Esophagus squamous epithelium (tissue), 4 donors: ENCODE data around the gene KLHL8.

Source experiments
- CTCF ChIP-seq, 6 experiments: fragments of 450-650 bp in 4 of 6; fragments of 200-600 bp in 2 of 6; sonication (generic) in 2 of 6; IDR thresholded peaks; one replicate each; pipeline ENCODE4 v1.5.1; 2016 to 2019; ENCODE audit warnings: antibody characterized with exemption in 6 of 6, mild to moderate bottlenecking in 4 of 6, moderate library complexity in 4 of 6
- POLR2A ChIP-seq, 4 donors: fragments of 450-650 bp; IDR thresholded peaks; one replicate each; pipeline ENCODE4 v1.6.1; 2017; ENCODE audit warnings: antibody characterized with exemption in 4 of 4, mild to moderate bottlenecking in 4 of 4, moderate library complexity in 3 of 4

DNA sequence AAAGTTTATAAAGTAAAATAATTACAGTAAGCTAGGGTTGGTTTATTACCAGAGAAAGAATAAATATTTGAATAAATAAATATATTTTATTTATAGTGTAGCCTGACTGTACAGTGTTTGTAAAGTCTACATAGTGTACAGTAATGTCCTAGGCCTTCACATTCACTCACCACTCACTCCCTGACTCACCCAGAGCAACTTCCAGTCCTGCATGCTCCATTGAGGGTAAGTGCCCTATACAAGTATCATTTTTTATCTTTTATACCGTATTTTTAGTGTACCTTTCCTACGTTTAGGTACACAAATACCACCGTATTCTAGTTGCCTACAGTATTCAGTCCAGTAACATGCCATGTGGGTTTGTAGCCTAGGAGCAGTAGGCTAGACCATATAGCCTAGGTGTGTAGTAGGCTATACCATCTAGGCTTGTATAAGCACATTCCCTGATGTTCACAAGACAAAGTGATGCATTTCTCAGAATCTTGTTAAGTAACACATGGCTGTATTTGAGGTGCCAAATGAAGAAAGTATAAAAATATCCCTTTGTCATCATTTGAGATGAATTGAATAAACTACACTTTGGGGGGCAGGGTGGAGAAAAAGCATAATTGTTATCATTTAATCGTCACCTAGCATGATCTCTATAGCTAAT is 14.7 kb upstream of the KLHL8 start:
- TF ChIP-seq CTCF (IDR thresholded peaks at IDR 0.05) (no peak), POLR2A (IDR thresholded peaks at IDR 0.05) (no peak)
